Left lobe of liver (tissue), 2 donors: Measurements from ENCODE around the gene RHOB. TPM values are rescaled to one million over a fixed set of nuclear protein-coding genes. Genes with fewer than 3 reads are reported as not detected.

Experiments used
- ATAC-seq: fragments of 200-7000 bp; cut with Tn5 transposase; one replicate; pipeline ENCODE4 v1.9.1; 2020; ENCODE audit warnings: mild to moderate bottlenecking, moderate library complexity
- DNase-seq: peaks from one replicate; pipeline ENCODE4 v3.0.0-alpha.2; 2020; ENCODE audit warnings: low spot score
- total RNA-seq: library from RNA; stranded (reverse); gene quantifications from one replicate; pipeline ENCODE4 v1.2.1, GENCODE V29; 2021
- donor health status: DM: no; HTN: no; CAD: no; lungs with moderate emphysema.
- donor health status: DM: no; HTN: yes; CAD: no.

Gene RHOB
- total RNA-seq, 1 donor from 2014 or later, result 250 TPM

GRCh38 chr2:20421988-20422370 is 24.9 kb upstream of the RHOB start:
- ATAC-seq, result peak; percentile 74
- DNase-seq, result peak; percentile 97

- DNase-seq, result peak; percentile 52
- ATAC-seq, result peak; percentile 12
These were observed 24.2 kb upstream of the RHOB start for GRCh38 chr2:20422402-20423271.

GRCh38 chr2:20423359-20423758 is 23.5 kb upstream of the RHOB start:
- ATAC-seq, result no peak

GRCh38 chr2:20423847-20424246 is 23.0 kb upstream of the RHOB start:
- DNase-seq (peak; percentile 29), ATAC-seq (no peak)

More at GRCh38 chr2:20423359-20423758, 23.5 kb upstream of the RHOB start:
- peak; percentile 26 for DNase-seq

- ATAC-seq, result peak; percentile 10
- DNase-seq, result peak; percentile 57
These were observed 22.3 kb upstream of the RHOB start for GRCh38 chr2:20424300-20425290.

GRCh38 chr2:20425371-20425881 is 21.4 kb upstream of the RHOB start:
- ATAC-seq (no peak), DNase-seq (peak; percentile 29)

- peak; percentile 27 for DNase-seq
- no peak for ATAC-seq
These were observed 21.0 kb upstream of the RHOB start for GRCh38 chr2:20425884-20426283.

GRCh38 chr2:20427931-20428526 is 18.8 kb upstream of the RHOB start:
- DNase-seq, result peak; percentile 42
- no peak for ATAC-seq

GRCh38 chr2:20428717-20429490 is 18.0 kb upstream of the RHOB start:
- DNase-seq, result no peak
- ATAC-seq, result no peak

- ATAC-seq (no peak), DNase-seq (peak; percentile 38)
These were observed 17.3 kb upstream of the RHOB start for GRCh38 chr2:20429528-20429927.

GRCh38 chr2:20430035-20430434 is 16.8 kb upstream of the RHOB start:
- ATAC-seq, result no peak
- DNase-seq, result no peak

- no peak for DNase-seq
- ATAC-seq, result no peak
These were observed 16.2 kb upstream of the RHOB start for GRCh38 chr2:20430461-20431300.

GRCh38 chr2:20431301-20431698 is 15.6 kb upstream of the RHOB start:
- no peak for ATAC-seq
- DNase-seq, result no peak

- DNase-seq, result peak; percentile 46
These were observed 15.1 kb upstream of the RHOB start for GRCh38 chr2:20431772-20432171.

GRCh38 chr2:20432714-20433113 is 14.2 kb upstream of the RHOB start:
- peak; percentile 83 for ATAC-seq
- peak; percentile 76 for DNase-seq

More at GRCh38 chr2:20431772-20432171, 15.1 kb upstream of the RHOB start:
- peak; percentile 66 for ATAC-seq

- DNase-seq, result no peak
These were observed 13.6 kb upstream of the RHOB start for GRCh38 chr2:20433249-20433648.

GRCh38 chr2:20433946-20434553 is 12.8 kb upstream of the RHOB start:
- DNase-seq (no peak), ATAC-seq (no peak)

More at GRCh38 chr2:20433249-20433648, 13.6 kb upstream of the RHOB start:
- ATAC-seq, result no peak

GRCh38 chr2:20434588-20435294 is 12.1 kb upstream of the RHOB start:
- no peak for ATAC-seq

More at GRCh38 chr2:20434588-20435294, 12.1 kb upstream of the RHOB start:
- no peak for DNase-seq
